ENCODE measurements around the gene CLDND2. TPM values are rescaled to one million over a fixed set of nuclear protein-coding genes. Genes with fewer than 3 reads are reported as not detected.
A peak's percentile ranks its signal among the peaks of the same experiment; 100 is the strongest.
"Not testable (repeated sequence)": the region's sequence is repeated elsewhere in the genome, so short reads cannot be mapped to it uniquely, and the experiment has no call there.

Gene CLDND2, protein sequence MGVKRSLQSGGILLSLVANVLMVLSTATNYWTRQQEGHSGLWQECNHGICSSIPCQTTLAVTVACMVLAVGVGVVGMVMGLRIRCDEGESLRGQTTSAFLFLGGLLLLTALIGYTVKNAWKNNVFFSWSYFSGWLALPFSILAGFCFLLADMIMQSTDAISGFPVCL
- 0.89 and 1.2 TPM in 2 replicates for total RNA-seq (2014; rRNA removed; shearing (Covaris generic))

GRCh38 chr19:51368366-51369282 is at the start of gene CLDND2:
Gene CLDND2, minus strand, starts transcription at chr19:51369003. Its CDS starts 426 bp downstream, at chr19:51368577.
- H3K4me3 ChIP-seq (ENCODE audit: insufficient read depth, low read depth, low read length) = peak within 1 kb of the TSS; percentile 90
- no peaks in the 10 kb centered on the region for H3K36me3 ChIP-seq (replicated peaks; ENCODE audit: control insufficient read depth, insufficient read depth, low read length)
- H3K27me3 ChIP-seq (ENCODE audit: control insufficient read depth, insufficient read depth, low read length) = no peaks in the 10 kb centered on the region; the same call in 1 of the 2 replicates
- no peak for DNase-seq

DNA sequence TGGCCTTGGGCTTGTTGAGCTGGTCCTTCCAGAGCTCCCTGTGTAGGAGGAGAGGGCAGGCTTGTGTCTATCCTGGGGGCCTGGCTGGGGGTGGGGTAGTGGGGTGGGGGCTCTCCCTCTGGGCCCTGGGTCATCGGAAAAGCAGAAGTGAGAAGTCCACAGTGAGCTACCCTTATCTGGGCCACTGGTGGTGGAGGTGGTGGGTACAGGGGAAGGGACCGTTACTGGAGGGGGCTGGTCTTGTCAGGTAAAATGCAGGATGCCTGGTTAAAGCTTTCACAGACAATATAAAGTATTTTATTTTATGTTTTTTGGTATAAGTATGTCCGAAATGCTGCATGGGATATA is 49.0 kb upstream of the CLDND2 start:
- no peaks in the 10 kb centered on the region; the same call in 1 of the 2 replicates for H3K36me3 ChIP-seq (replicated peaks; ENCODE audit: control insufficient read depth, insufficient read depth, low read length)
- H3K27me3 ChIP-seq (ENCODE audit: control insufficient read depth, insufficient read depth, low read length) = peaks cover 6% of the 10 kb centered on the region
- no peak for DNase-seq
- H3K4me3 ChIP-seq (ENCODE audit: insufficient read depth, low read depth, low read length) = no peak overlapping the region

DNA sequence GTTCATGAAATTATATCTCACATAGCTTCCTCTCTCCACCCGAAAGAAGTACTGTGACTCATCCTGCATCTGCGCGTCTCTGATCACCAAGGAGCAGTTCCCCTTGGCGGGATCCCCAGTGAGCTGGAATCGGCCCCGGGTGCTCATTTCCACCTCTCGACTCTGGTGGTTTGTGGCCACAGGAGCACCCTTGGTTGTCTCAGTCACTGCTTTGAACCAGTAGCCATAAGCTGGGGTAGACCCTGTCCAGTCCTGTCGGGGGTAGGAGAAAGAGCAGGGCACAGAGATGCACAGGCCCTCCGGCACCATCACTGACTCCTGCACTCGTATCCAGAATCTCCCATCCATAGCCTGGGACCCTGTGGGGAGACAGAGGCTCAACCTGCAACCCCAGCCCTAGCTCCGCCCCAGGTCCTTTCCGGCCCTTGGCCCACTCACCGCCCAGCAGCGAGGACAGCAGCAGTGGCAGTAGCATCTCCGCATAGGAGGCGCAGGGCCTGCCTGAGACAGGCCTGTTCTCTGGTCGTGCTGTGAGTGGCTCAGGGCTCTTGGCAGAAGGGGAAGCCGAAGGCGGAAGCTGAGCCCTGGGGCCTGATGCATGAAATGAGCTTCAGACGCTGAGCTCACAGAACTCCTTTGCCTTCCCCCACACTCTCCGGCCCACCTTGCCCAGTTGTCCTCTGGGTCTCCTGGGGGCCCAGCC is 48.5 kb upstream of the CLDND2 start, which contains the start of gene SIGLEC10:
Gene SIGLEC10 (minus strand): TSS at position 536 of the 703 bp plus-strand sequence. CDS start 61 bp downstream, at position 475.
- Histone ChIP-seq H3K36me3 (replicated peaks; ENCODE audit: control insufficient read depth, insufficient read depth, low read length) (no peaks in the 10 kb centered on the region; the same call in 1 of the 2 replicates), H3K4me3 (ENCODE audit: insufficient read depth, low read depth, low read length) (no peak within 1 kb of the TSS), H3K27me3 (ENCODE audit: control insufficient read depth, insufficient read depth, low read length) (peaks cover 6% of the 10 kb centered on the region)
- peak; percentile 58 for DNase-seq

GRCh38 chr19:51416422-51416821 is 47.6 kb upstream of the CLDND2 start:
- H3K27me3 ChIP-seq (ENCODE audit: control insufficient read depth, insufficient read depth, low read length); H3K36me3 ChIP-seq (replicated peaks; ENCODE audit: control insufficient read depth, insufficient read depth, low read length); DNase-seq; H3K4me3 ChIP-seq (ENCODE audit: insufficient read depth, low read depth, low read length): not testable (repeated sequence)

DNA sequence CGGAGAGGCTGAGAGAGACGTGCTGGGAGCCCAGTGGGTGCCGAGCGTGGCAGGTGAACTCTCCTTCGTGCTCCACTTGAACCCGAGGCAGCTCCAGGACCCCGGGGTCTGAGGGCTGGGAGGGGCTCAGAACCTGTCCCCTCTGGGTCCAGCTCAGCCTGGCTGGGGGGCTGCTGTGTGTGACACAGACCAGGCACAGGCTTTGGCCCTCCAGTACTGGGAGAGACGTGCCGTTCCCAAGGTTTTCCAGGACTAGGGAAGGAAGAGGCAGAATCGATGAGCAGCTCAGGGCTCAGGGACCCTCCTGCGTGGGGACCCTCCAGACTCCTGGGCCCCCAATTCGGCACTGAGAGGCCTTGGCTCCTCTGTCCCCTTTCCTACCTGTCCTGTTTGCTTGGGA is 46.4 kb upstream of the CLDND2 start:
- Histone ChIP-seq H3K4me3 (ENCODE audit: insufficient read depth, low read depth, low read length) (no peak overlapping the region), H3K27me3 (ENCODE audit: control insufficient read depth, insufficient read depth, low read length) (no peaks in the 10 kb centered on the region), H3K36me3 (replicated peaks; ENCODE audit: control insufficient read depth, insufficient read depth, low read length) (no peaks in the 10 kb centered on the region; the same call in 1 of the 2 replicates)
- DNase-seq = no peak

DNA sequence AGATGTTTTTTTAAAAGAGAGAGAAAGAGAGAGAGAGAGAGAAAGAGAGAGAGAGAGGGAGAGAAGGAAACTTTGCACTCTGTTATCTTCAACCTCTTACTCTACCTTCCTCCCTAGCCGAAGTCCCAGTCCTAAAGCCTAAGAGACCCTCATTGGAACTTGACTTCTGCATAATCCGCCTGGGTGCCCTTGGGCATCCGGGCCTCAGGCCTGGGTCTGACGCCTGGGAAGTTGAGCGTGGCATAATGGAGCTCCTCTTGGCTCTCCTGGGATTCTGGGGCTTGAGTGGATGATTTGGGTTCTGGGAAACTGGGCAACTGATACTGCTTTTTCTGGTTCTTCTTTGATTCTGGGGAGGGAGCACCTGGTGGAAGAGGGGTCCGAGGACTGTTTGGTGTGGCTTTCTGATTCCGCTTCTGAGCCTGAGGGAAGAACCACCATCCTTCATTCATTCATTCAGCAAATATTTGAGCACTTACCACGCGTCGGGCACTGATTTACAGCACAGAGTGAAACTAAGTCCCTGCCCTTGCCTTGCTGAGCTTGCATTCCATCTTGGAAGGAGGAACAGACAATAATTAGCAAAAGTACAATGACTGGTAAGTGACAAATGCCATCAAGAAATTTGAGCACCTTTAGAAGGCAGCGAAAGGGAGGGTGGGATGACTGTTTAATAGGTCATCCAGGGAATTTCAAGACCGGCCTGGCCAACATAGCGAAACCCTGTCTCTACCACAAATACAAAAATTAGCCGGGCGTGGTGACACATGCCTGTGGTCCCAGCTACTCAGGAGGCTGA is 42.3 kb upstream of the CLDND2 start:
- H3K4me3 ChIP-seq (ENCODE audit: insufficient read depth, low read depth, low read length) = no peak overlapping the region
- no peaks in the 10 kb centered on the region for H3K27me3 ChIP-seq (ENCODE audit: control insufficient read depth, insufficient read depth, low read length)
- no peaks in the 10 kb centered on the region; the same call in 1 of the 2 replicates for H3K36me3 ChIP-seq (replicated peaks; ENCODE audit: control insufficient read depth, insufficient read depth, low read length)
- DNase-seq = no peak

DNA sequence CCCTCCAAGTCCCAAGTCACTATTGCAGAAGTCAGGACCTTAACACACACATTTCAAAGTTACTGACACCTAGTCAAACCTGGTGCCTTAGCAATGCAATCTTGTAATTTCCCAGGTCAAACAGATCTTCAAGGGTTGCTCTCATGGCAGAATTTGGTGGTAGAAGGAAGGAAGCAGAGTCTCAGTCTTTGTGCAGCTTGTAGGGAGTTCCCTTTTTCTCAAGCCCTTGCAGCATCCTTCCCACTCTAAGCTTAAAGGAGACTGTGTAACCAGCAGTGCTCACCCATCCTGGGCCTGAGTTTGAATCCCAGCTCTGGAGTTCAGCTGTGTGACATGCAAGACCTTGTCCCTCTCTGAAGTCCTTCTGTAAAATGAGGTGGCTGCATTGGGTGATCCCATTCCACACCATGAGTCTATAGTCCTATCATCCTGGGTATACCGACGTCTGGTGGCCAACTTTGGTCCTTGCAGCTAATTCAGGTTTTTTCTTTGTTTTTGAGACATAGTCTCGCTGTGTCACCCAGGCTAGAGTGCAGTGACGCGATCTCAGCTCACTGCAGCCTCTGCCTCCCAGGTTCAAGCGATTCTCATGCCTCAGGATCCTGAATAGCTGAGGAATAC is 38.8 kb upstream of the CLDND2 start:
- Histone ChIP-seq H3K36me3 (replicated peaks; ENCODE audit: control insufficient read depth, insufficient read depth, low read length) (peaks cover 2% of the 10 kb centered on the region; the same call in 1 of the 2 replicates), H3K27me3 (ENCODE audit: control insufficient read depth, insufficient read depth, low read length) (no peaks in the 10 kb centered on the region), H3K4me3 (ENCODE audit: insufficient read depth, low read depth, low read length) (no peak overlapping the region)
- DNase-seq = peak; percentile 74

- no peak for DNase-seq
- Histone ChIP-seq H3K36me3 (replicated peaks; ENCODE audit: control insufficient read depth, insufficient read depth, low read length) (peaks cover 2% of the 10 kb centered on the region; the same call in 1 of the 2 replicates), H3K4me3 (ENCODE audit: insufficient read depth, low read depth, low read length) (no peak overlapping the region), H3K27me3 (ENCODE audit: control insufficient read depth, insufficient read depth, low read length) (no peaks in the 10 kb centered on the region)
These were observed 33.3 kb upstream of the CLDND2 start for GRCh38 chr19:51402117-51402516.

DNA sequence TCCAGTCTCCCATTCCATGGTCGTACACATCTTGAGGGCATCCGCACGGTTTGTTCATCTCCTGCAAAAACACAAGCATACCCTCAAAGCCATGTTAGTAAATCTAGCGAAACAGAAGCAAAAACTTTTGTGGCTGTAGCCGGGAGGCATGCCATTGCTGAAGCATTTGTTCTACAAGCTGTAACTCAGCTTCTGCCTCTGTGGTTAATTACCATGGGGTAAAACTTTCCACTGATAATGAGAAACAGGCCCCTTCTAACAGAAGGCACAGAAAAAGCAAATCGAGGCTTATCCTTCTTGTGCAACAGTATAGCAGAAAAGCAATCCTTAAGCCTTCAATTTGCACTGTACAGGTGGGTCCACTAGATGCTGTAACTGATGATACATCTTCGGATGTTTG is 31.1 kb upstream of the CLDND2 start:
- H3K4me3 ChIP-seq (ENCODE audit: insufficient read depth, low read depth, low read length); DNase-seq; H3K27me3 ChIP-seq (ENCODE audit: control insufficient read depth, insufficient read depth, low read length); H3K36me3 ChIP-seq (replicated peaks; ENCODE audit: control insufficient read depth, insufficient read depth, low read length): not testable (repeated sequence)

DNA sequence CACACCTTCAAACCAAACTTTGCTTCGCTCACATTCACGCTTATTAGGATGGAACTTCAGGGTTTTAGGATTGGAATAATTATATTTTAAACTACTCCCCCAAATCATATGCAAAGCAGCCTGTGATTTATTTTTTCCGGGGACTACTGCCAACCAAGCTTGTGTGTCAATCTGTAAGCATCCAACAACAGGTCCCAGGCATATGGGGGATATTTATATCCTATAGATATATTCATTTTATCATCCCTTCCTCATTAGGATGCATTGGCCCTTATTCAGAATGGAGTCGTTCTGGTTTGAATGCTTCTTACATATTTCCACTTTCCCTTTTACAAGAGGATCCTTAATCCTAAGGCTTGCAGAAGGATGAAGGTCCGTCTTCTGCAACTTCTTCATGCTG is 30.4 kb upstream of the CLDND2 start:
- peaks cover 2% of the 10 kb centered on the region; the same call in 1 of the 2 replicates for H3K36me3 ChIP-seq (replicated peaks; ENCODE audit: control insufficient read depth, insufficient read depth, low read length)
- H3K4me3 ChIP-seq (ENCODE audit: insufficient read depth, low read depth, low read length) = no peak overlapping the region
- no peak for DNase-seq
- no peaks in the 10 kb centered on the region for H3K27me3 ChIP-seq (ENCODE audit: control insufficient read depth, insufficient read depth, low read length)

DNA sequence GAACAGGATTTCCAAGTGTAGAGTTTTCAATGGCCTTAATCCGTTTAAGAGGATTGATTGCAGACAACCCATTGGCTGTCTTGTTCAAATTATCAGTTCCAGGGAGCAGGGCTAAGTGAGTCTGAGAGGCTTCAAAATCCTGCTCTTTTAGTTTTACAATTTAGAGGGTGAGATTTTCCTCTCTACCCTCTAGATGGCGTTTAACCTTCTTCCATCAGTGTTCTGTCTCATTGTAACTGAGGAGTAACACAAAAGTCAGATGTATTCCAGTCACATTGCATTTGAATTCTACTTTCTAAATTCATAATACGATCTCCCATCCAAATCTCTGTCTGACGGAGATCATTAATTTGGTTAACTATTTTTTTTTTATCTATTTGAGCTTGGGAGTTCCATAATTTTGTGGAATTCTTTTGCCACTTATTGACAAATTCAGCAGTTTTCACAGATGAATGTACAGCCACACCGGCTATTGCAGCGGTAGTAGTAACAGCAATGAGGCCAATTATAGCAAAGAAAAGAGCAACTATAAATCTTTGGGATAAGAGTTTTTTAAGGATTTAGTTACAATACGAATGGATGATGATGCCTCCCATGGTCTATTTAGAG is 29.4 kb upstream of the CLDND2 start:
- no peak for DNase-seq
- H3K36me3 ChIP-seq (replicated peaks; ENCODE audit: control insufficient read depth, insufficient read depth, low read length) = no peaks in the 10 kb centered on the region
- no peaks in the 10 kb centered on the region for H3K27me3 ChIP-seq (ENCODE audit: control insufficient read depth, insufficient read depth, low read length)
- H3K4me3 ChIP-seq (ENCODE audit: insufficient read depth, low read depth, low read length) = no peak overlapping the region

DNA sequence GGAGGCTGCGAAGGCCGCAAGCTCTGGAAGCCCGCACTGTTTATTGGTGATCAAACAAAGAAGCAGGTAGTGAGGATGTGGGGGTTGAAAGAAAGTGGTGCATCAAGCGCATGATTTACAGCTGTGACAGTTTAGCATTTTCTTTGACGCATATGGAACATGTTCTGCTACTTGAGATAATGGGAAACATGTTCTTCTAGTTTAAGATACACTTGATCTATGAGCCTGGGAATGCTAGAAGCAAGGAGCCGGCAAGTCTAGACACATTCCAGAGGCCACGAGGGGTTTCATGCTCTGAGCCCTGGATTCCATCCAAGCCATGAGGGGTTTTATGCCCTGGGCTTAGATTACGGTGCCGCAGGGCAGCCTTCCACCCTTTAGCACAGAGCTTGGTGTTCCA is 28.6 kb upstream of the CLDND2 start:
- not testable (repeated sequence) for H3K36me3 ChIP-seq (replicated peaks; ENCODE audit: control insufficient read depth, insufficient read depth, low read length); H3K4me3 ChIP-seq (ENCODE audit: insufficient read depth, low read depth, low read length); H3K27me3 ChIP-seq (ENCODE audit: control insufficient read depth, insufficient read depth, low read length); DNase-seq

- Histone ChIP-seq H3K36me3 (replicated peaks; ENCODE audit: control insufficient read depth, insufficient read depth, low read length) (no peaks in the 10 kb centered on the region), H3K27me3 (ENCODE audit: control insufficient read depth, insufficient read depth, low read length) (no peaks in the 10 kb centered on the region), H3K4me3 (ENCODE audit: insufficient read depth, low read depth, low read length) (no peak overlapping the region)
- no peak for DNase-seq
These were observed 27.4 kb upstream of the CLDND2 start for GRCh38 chr19:51396175-51396574.

Data from H7 (cell line).